SK-N-SH (cell line): Measurements from ENCODE around the gene HHLA2. TPM values are rescaled to one million over a fixed set of nuclear protein-coding genes. Genes with fewer than 3 reads are reported as not detected.

Experiments
- CTCF ChIA-PET: fragments of 300-600, 350-600 bp; formaldehyde crosslinking; extraction: SDS; loops from one replicate; lab custom pipeline; 2021; lab: Yijun Ruan, JAX
- POLR2A ChIA-PET: fragments of 350-600 bp; sonication (Branson Sonifier 250); formaldehyde crosslinking; extraction: SDS; loops from one replicate; lab custom pipeline; 2020; ENCODE audit warnings: antibody characterized with exemption, inconsistent platforms; lab: Yijun Ruan, JAX
- DNase-seq: peaks from one replicate; pipeline ENCODE4 v3.0.0; 2012
- H2AFZ ChIP-seq: fragments of 200-600 bp; sonication (generic); 2 replicates; pipeline ENCODE4 v1.8.1; 2016; ENCODE audit warnings: antibody characterized with exemption, mild to moderate bottlenecking, low read depth
- H3F3A ChIP-seq: fragments of 200-600 bp; sonication (generic); replicated peaks from 2 replicates; pipeline ENCODE3; 2016; ENCODE audit warnings: antibody characterized with exemption, mild to moderate bottlenecking; ENCODE audit not compliant: insufficient read depth
- H3K27ac ChIP-seq, 2 experiments: fragments of 200-500 bp in 1 of 2; fragments of 200-600 bp in 1 of 2; sonication (Bioruptor generic) in 1 of 2; sonication (generic), shearing (Covaris generic) in 1 of 2; 2 replicates each; pipeline versions ENCODE4 v1.5.1 to v1.6.1; 2014 to 2016; ENCODE audit warnings: low read depth in 2 of 2, inconsistent platforms in 1 of 2, low read length in 1 of 2, mild to moderate bottlenecking in 1 of 2, mixed read lengths in 1 of 2
- H3K27me3 ChIP-seq: fragments of 200-600 bp; sonication (generic), shearing (Covaris generic); 2 replicates; pipeline ENCODE4 v1.6.1; 2016; ENCODE audit warnings: mixed run types; ENCODE audit not compliant: insufficient read depth
- H3K36me3 ChIP-seq, 2 experiments: fragments of 200-500 bp in 1 of 2; fragments of 200-600 bp in 1 of 2; sonication (Bioruptor generic) in 1 of 2; sonication (generic) in 1 of 2; replicated peaks in 1 of 2; 2 replicates each; pipeline versions ENCODE3 to v1.5.1; 2014 to 2016; ENCODE audit warnings: low read length in 1 of 2, mild to moderate bottlenecking in 1 of 2; ENCODE audit not compliant: insufficient read depth in 2 of 2, control insufficient read depth in 1 of 2
- H3K4me1 ChIP-seq, 2 experiments: fragments of 200-500 bp in 1 of 2; fragments of 200-600 bp in 1 of 2; sonication (Bioruptor generic) in 1 of 2; sonication (generic), shearing (Covaris generic) in 1 of 2; 2 replicates each; pipeline versions ENCODE4 v1.5.1 to v1.6.1; 2014 to 2016; ENCODE audit warnings: low read depth in 1 of 2, low read length in 1 of 2, mixed run types in 1 of 2; ENCODE audit not compliant: insufficient read depth in 2 of 2, control insufficient read depth in 1 of 2
- H3K4me2 ChIP-seq: fragments of 200-600 bp; sonication (generic), shearing (Covaris generic); 2 replicates; pipeline ENCODE4 v1.6.1; 2017; ENCODE audit warnings: mixed run types
- H3K4me3 ChIP-seq, 2 experiments: fragments of 200-500 bp in 1 of 2; fragments of 200-600 bp in 1 of 2; sonication (Bioruptor generic) in 1 of 2; sonication (generic), shearing (Covaris generic) in 1 of 2; 2 replicates each; pipeline versions ENCODE4 v1.5.1 to v1.8.1; 2014 to 2016; ENCODE audit warnings: low read depth in 2 of 2, inconsistent platforms in 1 of 2, low read length in 1 of 2, mild to moderate bottlenecking in 1 of 2, mixed read lengths in 1 of 2, moderate library complexity in 1 of 2
- H3K79me2 ChIP-seq: fragments of 200-600 bp; sonication (generic); 2 replicates; pipeline ENCODE4 v1.8.1; 2017; ENCODE audit warnings: mild to moderate bottlenecking; ENCODE audit not compliant: insufficient read depth
- H3K9ac ChIP-seq: fragments of 200-600 bp; sonication (generic); 2 replicates; pipeline ENCODE4 v1.6.1; 2017; ENCODE audit warnings: mixed run types
- H3K9me2 ChIP-seq: fragments of 200-600 bp; sonication (generic); 2 replicates; pipeline ENCODE4 v1.6.1; 2017; ENCODE audit warnings: mixed run types
- H3K9me3 ChIP-seq: fragments of 200-600 bp; sonication (generic); 2 replicates; pipeline ENCODE4 v1.6.1; 2017; ENCODE audit warnings: mixed run types, mild to moderate bottlenecking, moderate library complexity
- H4K20me1 ChIP-seq: fragments of 200-600 bp; sonication (generic); 2 replicates; pipeline ENCODE4 v1.6.1; 2017; ENCODE audit warnings: mild to moderate bottlenecking, mixed run types; ENCODE audit not compliant: insufficient read depth
- FOXM1 ChIP-seq: IDR thresholded peaks from 2 replicates; pipeline ENCODE4 v1.4.0; 2012; ENCODE audit warnings: low read depth, mild to moderate bottlenecking
- MXI1 ChIP-seq: IDR thresholded peaks from 2 replicates; pipeline ENCODE4 v1.6.1; 2012; ENCODE audit warnings: mild to moderate bottlenecking, low read depth, low read length, improper control_type of control experiment
- NFIC ChIP-seq: IDR thresholded peaks from 2 replicates; pipeline ENCODE4 v1.4.0; 2012; ENCODE audit warnings: borderline replicate concordance
- PBX3 ChIP-seq: IDR thresholded peaks from 2 replicates; pipeline ENCODE4; 2012
- TAF1 ChIP-seq: IDR thresholded peaks from 2 replicates; pipeline ENCODE4 v1.6.1; 2012; ENCODE audit warnings: low read depth, mild to moderate bottlenecking, low read length, moderate library complexity, borderline replicate concordance
- TEAD4 ChIP-seq: IDR thresholded peaks from 2 replicates; pipeline ENCODE4 v1.4.0; 2012; ENCODE audit warnings: mild to moderate bottlenecking, borderline replicate concordance; ENCODE audit not compliant: insufficient read depth
- WGBS: methylation state at CpG from one replicate; pipeline ENCODE4 v1.1.6; 2017; ENCODE audit warnings: low lambda C conversion rate; 5-methylcytosine and 5-hydroxymethylcytosine counted together
- polyA plus RNA-seq, 3 experiments: library from polyadenylated mRNA; depleted of rRNA; stranded (reverse); fragments of >200 nt; gene quantifications; 2 replicates each; pipeline ENCODE4 v1.2.3, GENCODE V29; 2012
- TF ChIP-seq, protein P1 (sequence below): IDR thresholded peaks from 2 replicates; pipeline ENCODE4 v1.4.0; 2012; ENCODE audit warnings: low read depth, borderline replicate concordance
- TF ChIP-seq, protein P2 (sequence below): fragments of 150-350 bp; IDR thresholded peaks from 2 replicates; pipeline ENCODE4 v1.6.1; 2016; ENCODE audit warnings: mild to moderate bottlenecking, low read depth, low read length

Gene HHLA2
- polyA plus RNA-seq, 1 of the 3 experiments (the other 2 are of a cell fraction) = not detected

- H3K9me2 ChIP-seq = no peaks in the 10 kb centered on the region
- no peak overlapping the region for H3K4me2 ChIP-seq
- CTCF ChIA-PET = no interaction called here
- H3K27me3 ChIP-seq = no peaks in the 10 kb centered on the region
- no peak overlapping the region for H3K9ac ChIP-seq
- H3K4me1 ChIP-seq = no peaks in the 10 kb centered on the region
- H2AFZ ChIP-seq = no peak overlapping the region
- DNase-seq = no peak
- no peaks in the 10 kb centered on the region for H3K9me3 ChIP-seq
- no peak overlapping the region for H3K4me3 ChIP-seq
- no peaks in the 10 kb centered on the region for H3K79me2 ChIP-seq
- peaks cover 2% of the 10 kb centered on the region for H3F3A ChIP-seq
- WGBS = 36% methylated on average over 1 of the region's 1 CpG
- no peak overlapping the region for H3K27ac ChIP-seq
- TF ChIP-seq, protein P1, sequence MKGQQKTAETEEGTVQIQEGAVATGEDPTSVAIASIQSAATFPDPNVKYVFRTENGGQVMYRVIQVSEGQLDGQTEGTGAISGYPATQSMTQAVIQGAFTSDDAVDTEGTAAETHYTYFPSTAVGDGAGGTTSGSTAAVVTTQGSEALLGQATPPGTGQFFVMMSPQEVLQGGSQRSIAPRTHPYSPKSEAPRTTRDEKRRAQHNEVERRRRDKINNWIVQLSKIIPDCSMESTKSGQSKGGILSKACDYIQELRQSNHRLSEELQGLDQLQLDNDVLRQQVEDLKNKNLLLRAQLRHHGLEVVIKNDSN = no peak
- no peak for TF ChIP-seq TAF1
- TF ChIP-seq, all 33 proteins: peak for 0
- POLR2A ChIA-PET = no interaction called here
- Histone ChIP-seq H3K36me3 (no peaks in the 10 kb centered on the region), H4K20me1 (no peaks in the 10 kb centered on the region)
Observed at GRCh38 chr3:108324177-108324576, 27.8 kb downstream of the HHLA2 start.

GRCh38 chr3:108327168-108327567 is 30.8 kb downstream of the HHLA2 start:
- H3K27ac ChIP-seq = no peak overlapping the region
- H2AFZ ChIP-seq = no peak overlapping the region
- H3K4me3 ChIP-seq = no peak overlapping the region
- TF ChIP-seq, protein P2, sequence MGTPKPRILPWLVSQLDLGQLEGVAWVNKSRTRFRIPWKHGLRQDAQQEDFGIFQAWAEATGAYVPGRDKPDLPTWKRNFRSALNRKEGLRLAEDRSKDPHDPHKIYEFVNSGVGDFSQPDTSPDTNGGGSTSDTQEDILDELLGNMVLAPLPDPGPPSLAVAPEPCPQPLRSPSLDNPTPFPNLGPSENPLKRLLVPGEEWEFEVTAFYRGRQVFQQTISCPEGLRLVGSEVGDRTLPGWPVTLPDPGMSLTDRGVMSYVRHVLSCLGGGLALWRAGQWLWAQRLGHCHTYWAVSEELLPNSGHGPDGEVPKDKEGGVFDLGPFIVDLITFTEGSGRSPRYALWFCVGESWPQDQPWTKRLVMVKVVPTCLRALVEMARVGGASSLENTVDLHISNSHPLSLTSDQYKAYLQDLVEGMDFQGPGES = no peak
- TF ChIP-seq PBX3 (no peak), TEAD4 (no peak), NFIC (no peak), FOXM1 (no peak), MXI1 (no peak)
- no peaks in the 10 kb centered on the region for H4K20me1 ChIP-seq
- H3K9me2 ChIP-seq = no peaks in the 10 kb centered on the region
- no peaks in the 10 kb centered on the region for H3K4me1 ChIP-seq
- no peak overlapping the region for H3K9ac ChIP-seq
- H3K36me3 ChIP-seq = no peaks in the 10 kb centered on the region
- H3K27me3 ChIP-seq = no peaks in the 10 kb centered on the region
- ChIA-PET POLR2A (no interaction called here), CTCF (no interaction called here)
- no peaks in the 10 kb centered on the region for H3K9me3 ChIP-seq
- H3K4me2 ChIP-seq = no peak overlapping the region
- no peaks in the 10 kb centered on the region for H3F3A ChIP-seq
- DNase-seq = no peak
- no peaks in the 10 kb centered on the region for H3K79me2 ChIP-seq
